ENCODE measurements around the gene RCOR1.
"Not testable (repeated sequence)": the region's sequence is repeated elsewhere in the genome, so short reads cannot be mapped to it uniquely, and the experiment has no call there.

Gene RCOR1

DNA sequence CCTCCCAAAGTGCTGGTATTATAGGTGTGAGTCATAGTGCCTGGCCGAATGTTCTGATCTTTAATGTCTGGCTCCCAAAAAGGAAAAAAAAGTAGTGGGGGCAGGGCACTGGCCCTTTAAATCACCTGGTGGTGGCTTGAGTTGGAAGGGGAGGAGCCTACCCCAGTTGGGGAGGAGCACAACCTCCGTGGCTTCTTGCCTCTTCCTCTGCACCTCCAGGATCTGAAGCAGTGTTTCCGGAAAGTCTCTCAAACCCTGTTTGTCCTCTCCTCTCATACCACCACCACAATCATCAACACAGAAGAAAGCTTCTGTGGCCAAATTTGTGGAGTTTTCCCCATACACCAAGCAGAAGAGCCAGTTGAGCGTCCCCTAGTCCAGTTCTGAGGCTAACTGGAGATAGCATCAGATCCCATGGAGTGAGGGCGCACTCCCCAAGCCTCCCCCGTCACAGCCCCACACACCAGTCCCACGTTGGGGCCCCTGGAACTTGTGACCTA is 24.3 kb upstream of the RCOR1 start:
- Histone ChIP-seq H3K27ac (peak overlapping the region; percentile 80), H3K27me3 (no peaks in the 10 kb centered on the region), H3K4me1 (ENCODE audit: control insufficient read depth in 1 of 2, insufficient read depth in 1 of 2, low read depth in 1 of 2, low read length in 1 of 2) (peaks cover 50 to 52% of the 10 kb centered on the region in 2 experiments), H3K9me3 (no peaks in the 10 kb centered on the region), H3K36me3 (no peaks in the 10 kb centered on the region), H3K4me3 (ENCODE audit: low read depth in 1 of 2, low read length in 1 of 2) (peak overlapping the region; percentile 31 to 32)
- TF ChIP-seq, protein P1, sequence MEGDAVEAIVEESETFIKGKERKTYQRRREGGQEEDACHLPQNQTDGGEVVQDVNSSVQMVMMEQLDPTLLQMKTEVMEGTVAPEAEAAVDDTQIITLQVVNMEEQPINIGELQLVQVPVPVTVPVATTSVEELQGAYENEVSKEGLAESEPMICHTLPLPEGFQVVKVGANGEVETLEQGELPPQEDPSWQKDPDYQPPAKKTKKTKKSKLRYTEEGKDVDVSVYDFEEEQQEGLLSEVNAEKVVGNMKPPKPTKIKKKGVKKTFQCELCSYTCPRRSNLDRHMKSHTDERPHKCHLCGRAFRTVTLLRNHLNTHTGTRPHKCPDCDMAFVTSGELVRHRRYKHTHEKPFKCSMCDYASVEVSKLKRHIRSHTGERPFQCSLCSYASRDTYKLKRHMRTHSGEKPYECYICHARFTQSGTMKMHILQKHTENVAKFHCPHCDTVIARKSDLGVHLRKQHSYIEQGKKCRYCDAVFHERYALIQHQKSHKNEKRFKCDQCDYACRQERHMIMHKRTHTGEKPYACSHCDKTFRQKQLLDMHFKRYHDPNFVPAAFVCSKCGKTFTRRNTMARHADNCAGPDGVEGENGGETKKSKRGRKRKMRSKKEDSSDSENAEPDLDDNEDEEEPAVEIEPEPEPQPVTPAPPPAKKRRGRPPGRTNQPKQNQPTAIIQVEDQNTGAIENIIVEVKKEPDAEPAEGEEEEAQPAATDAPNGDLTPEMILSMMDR (IDR thresholded peaks at IDR 0.05): peak; percentile 9

DNA sequence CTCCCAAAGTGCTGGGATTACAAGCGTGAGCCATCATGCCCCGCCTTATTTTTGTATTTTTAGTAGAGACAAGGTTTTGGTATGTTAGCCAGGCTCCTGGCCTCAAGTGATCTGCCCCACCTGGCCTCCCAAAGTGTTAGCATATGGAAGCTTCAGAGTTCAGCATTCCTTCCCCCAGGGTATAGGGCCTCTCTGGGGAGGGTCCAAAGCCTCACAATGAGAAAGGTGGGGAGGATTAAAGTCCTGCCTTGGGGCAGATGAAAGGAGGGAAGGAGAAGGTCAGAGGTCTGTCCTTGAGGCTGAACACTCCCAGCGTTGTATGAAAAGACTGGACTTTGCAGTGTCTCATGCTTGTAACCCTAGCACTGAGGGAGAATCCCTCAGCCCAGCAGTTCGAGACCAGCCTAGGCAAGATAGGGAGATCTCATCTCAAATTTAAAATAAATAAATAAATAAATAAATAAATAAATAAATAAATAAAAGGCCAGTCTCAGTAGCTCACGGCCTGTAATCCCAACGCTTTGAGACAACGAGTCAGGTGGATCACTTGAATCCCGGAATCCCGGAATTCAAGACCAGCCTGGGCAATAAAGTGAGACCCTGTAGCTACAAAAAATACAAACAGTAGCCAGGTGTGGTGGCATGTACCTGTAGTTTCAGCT is 22.0 kb upstream of the RCOR1 start:
- Histone ChIP-seq H3K9me3 (no peaks in the 10 kb centered on the region), H3K27ac (no peak overlapping the region), H3K27me3 (no peaks in the 10 kb centered on the region), H3K36me3 (no peaks in the 10 kb centered on the region), H3K4me3 (ENCODE audit: low read depth in 1 of 2, low read length in 1 of 2) (no peak overlapping the region), H3K4me1 (ENCODE audit: control insufficient read depth in 1 of 2, insufficient read depth in 1 of 2, low read depth in 1 of 2, low read length in 1 of 2) (peaks cover 48 to 49% of the 10 kb centered on the region in 2 experiments)
- TF ChIP-seq, protein P1 (IDR thresholded peaks at IDR 0.05): no peak

DNA sequence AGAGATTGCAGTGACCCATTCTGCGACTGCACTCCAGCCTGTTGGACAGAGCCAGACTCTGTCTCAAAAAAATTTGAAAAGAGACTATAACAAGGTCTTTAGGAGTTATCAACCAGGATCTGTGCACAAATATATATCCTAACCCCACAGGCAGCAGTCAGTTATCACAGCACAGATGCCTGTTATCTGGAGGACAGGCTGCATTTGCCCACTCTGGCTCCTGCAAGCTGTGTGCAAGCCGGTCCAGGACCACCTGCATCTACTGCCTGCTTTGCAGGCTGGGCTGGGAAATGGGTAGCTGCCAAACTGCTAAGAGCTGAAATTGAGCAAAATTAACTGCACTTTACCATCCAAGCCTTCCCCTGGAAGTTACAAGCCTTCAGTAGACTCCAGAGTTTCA is 21.4 kb upstream of the RCOR1 start:
- TF ChIP-seq, protein P1 (IDR thresholded peaks at IDR 0.05): no peak
- H3K27ac ChIP-seq: no peak overlapping the region
- H3K4me3 ChIP-seq (ENCODE audit: low read depth in 1 of 2, low read length in 1 of 2): no peak overlapping the region
- no peaks in the 10 kb centered on the region for H3K36me3 ChIP-seq
- no peaks in the 10 kb centered on the region for H3K27me3 ChIP-seq
- no peaks in the 10 kb centered on the region for H3K9me3 ChIP-seq
- peaks cover 42 to 43% of the 10 kb centered on the region in 2 experiments for H3K4me1 ChIP-seq (ENCODE audit: control insufficient read depth in 1 of 2, insufficient read depth in 1 of 2, low read depth in 1 of 2, low read length in 1 of 2)

DNA sequence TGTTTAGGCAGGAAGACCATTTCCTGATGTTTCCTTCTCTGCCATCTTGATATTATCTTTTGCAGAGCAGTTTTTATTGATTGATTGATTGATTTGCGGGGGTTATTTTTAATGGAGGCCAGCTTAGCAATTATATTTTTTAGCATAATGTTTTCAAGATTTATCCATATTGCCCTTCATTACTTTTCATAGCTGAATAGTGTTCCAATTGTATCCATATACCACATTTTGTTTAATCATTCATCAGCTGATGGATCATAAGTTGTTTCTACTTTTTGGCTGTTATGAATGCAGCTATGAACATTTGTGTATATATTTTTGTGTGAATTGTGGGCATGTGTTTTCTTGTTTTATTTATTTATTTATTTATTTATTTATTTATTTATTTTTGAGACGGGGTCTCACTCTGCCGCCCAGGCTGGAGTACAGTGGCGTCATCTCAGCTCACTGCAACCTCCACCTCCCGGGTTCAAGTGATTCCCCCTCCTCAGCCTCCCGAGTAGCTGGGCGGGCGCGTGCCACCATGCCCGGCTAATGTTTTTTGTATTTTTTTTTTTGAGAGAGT is 20.9 kb upstream of the RCOR1 start:
- Histone ChIP-seq H3K27me3 (no peaks in the 10 kb centered on the region), H3K36me3 (no peaks in the 10 kb centered on the region), H3K9me3 (no peaks in the 10 kb centered on the region), H3K4me3 (ENCODE audit: low read depth in 1 of 2, low read length in 1 of 2) (no peak overlapping the region), H3K27ac (no peak overlapping the region), H3K4me1 (ENCODE audit: control insufficient read depth in 1 of 2, insufficient read depth in 1 of 2, low read depth in 1 of 2, low read length in 1 of 2) (peaks cover 37 to 38% of the 10 kb centered on the region in 2 experiments)
- TF ChIP-seq, protein P1 (IDR thresholded peaks at IDR 0.05): no peak

DNA sequence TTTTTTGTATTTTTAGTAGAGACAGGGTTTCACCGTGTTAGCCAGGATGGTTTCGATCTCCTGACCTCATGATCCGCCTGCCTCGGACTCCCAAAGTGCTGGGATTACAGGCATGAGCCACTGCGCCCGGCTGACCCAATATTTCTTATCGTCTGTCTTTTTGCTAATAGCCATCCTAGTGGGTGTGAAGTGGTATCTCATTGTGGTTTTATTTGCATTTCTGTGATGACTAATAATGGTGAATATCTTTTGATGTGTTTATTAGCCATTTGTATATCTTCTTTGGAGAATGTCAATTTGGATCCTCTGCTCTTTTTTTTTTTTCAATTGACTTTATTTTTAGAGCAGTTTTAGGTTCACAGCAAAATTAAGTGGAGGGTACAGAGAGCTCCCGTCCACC is 19.3 kb upstream of the RCOR1 start:
- H3K4me3 ChIP-seq (ENCODE audit: low read depth in 1 of 2, low read length in 1 of 2): peak overlapping the region in 1 of 2 experiments; percentile 1

DNA sequence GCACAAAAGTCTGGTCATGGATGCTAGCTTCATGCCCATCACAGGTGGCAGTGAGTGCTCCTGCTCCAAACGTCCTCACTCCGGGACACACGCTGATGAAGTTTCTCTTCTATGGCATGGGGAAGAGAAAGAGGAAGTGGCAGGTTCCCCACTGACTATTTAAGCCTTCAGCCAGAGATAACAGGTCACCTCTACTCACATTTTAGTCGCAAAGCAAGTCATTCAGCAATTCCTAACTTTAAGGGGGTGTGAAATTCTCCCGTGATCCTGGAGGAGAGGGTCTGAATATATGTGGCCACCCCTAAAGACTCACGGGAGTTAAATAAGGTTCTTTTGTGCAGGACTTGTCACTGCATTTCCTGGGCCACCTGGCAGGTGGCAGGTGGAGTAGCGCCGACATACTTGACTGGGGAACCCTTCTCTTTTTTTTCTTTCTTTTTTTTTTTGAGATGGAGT is 18.8 kb upstream of the RCOR1 start:
- Histone ChIP-seq H3K4me1 (ENCODE audit: control insufficient read depth in 1 of 2, insufficient read depth in 1 of 2, low read depth in 1 of 2, low read length in 1 of 2) (peaks cover 22 to 25% of the 10 kb centered on the region in 2 experiments), H3K4me3 (ENCODE audit: low read depth in 1 of 2, low read length in 1 of 2) (peak overlapping the region in 1 of 2 experiments; percentile 1), H3K9me3 (no peaks in the 10 kb centered on the region), H3K36me3 (no peaks in the 10 kb centered on the region), H3K27me3 (no peaks in the 10 kb centered on the region), H3K27ac (peak overlapping the region; percentile 75)
- TF ChIP-seq, protein P1 (IDR thresholded peaks at IDR 0.05): no peak

More for the DNA sequence above, 19.3 kb upstream of the RCOR1 start:
- H3K27ac ChIP-seq: peak overlapping the region; percentile 75
- peaks cover 22 to 25% of the 10 kb centered on the region in 2 experiments for H3K4me1 ChIP-seq (ENCODE audit: control insufficient read depth in 1 of 2, insufficient read depth in 1 of 2, low read depth in 1 of 2, low read length in 1 of 2)
- H3K36me3 ChIP-seq, H3K27me3 ChIP-seq, H3K9me3 ChIP-seq: not testable (repeated sequence)

Data from neutrophil (primary cell).